ENCODE data around the gene GNAQ.

- no peak for TF ChIP-seq YY1 (IDR thresholded peaks at IDR 0.05)
- no peak for TF ChIP-seq CTCF (IDR thresholded peaks at IDR 0.05; ENCODE audit: low read depth, low read length, missing input control)
- TF ChIP-seq REST (IDR thresholded peaks at IDR 0.05) = no peak
- TF ChIP-seq RAD21 (IDR thresholded peaks at IDR 0.05) = no peak
- TF ChIP-seq TAF1 (conservative IDR thresholded peaks at IDR 0.05) = no peak
- no peak for TF ChIP-seq EGR1 (IDR thresholded peaks at IDR 0.05; ENCODE audit: low read depth in 2 of 2)
- TF ChIP-seq JUND (IDR thresholded peaks at IDR 0.05) = no peak
- TF ChIP-seq, protein P1, sequence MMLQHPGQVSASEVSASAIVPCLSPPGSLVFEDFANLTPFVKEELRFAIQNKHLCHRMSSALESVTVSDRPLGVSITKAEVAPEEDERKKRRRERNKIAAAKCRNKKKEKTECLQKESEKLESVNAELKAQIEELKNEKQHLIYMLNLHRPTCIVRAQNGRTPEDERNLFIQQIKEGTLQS (IDR thresholded peaks at IDR 0.05) = no peak
- TF ChIP-seq, protein P2, sequence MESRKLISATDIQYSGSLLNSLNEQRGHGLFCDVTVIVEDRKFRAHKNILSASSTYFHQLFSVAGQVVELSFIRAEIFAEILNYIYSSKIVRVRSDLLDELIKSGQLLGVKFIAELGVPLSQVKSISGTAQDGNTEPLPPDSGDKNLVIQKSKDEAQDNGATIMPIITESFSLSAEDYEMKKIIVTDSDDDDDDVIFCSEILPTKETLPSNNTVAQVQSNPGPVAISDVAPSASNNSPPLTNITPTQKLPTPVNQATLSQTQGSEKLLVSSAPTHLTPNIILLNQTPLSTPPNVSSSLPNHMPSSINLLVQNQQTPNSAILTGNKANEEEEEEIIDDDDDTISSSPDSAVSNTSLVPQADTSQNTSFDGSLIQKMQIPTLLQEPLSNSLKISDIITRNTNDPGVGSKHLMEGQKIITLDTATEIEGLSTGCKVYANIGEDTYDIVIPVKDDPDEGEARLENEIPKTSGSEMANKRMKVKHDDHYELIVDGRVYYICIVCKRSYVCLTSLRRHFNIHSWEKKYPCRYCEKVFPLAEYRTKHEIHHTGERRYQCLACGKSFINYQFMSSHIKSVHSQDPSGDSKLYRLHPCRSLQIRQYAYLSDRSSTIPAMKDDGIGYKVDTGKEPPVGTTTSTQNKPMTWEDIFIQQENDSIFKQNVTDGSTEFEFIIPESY (IDR thresholded peaks at IDR 0.05) = no peak
- TF ChIP-seq GABPA (IDR thresholded peaks at IDR 0.05 in 1 of 2, conservative IDR thresholded peaks at IDR 0.05 in 1 of 2) = no peak
- TF ChIP-seq RXRA (IDR thresholded peaks at IDR 0.05) = no peak
Observed at GRCh38 chr9:77939149-77939668, 92.4 kb downstream of the GNAQ start.
